HepG2 (cell line): ENCODE measurements around the gene BCAM. TPM values are rescaled to one million over a fixed set of nuclear protein-coding genes. Genes with fewer than 3 reads are reported as not detected.

Experiments
- ETV5 ChIP-seq: IDR thresholded peaks from 2 replicates; pipeline ENCODE4 v1.6.1; 2018; ENCODE audit warnings: missing biosample characterization, missing genetic modification reagents, inconsistent platforms, borderline replicate concordance
- HNF4A ChIP-seq: sonication (generic); formaldehyde crosslinking; IDR thresholded peaks from 2 replicates; pipeline ENCODE4 v1.4.0; 2020; ENCODE audit warnings: missing genetic modification reagents
- KLF16 ChIP-seq, 2 experiments: sonication (generic) in 1 of 2; formaldehyde crosslinking in 1 of 2; IDR thresholded peaks; 2 replicates each; pipeline versions ENCODE4 v1.6.1 to v1.8.0; 2016 to 2023; ENCODE audit warnings: missing genetic modification reagents in 2 of 2, missing compliant biosample characterization in 1 of 2
- MZF1 ChIP-seq: sonication (generic); formaldehyde crosslinking; IDR thresholded peaks from 2 replicates; pipeline ENCODE4 v1.8.1; 2023; ENCODE audit warnings: mild to moderate bottlenecking, missing genetic modification reagents, borderline replicate concordance
- SMAD1 ChIP-seq: sonication (generic); formaldehyde crosslinking; IDR thresholded peaks from 2 replicates; pipeline ENCODE4 v1.4.0; 2020; ENCODE audit warnings: missing genetic modification reagents, low read depth, mild to moderate bottlenecking, borderline replicate concordance
- USF2 ChIP-seq, 2 experiments: sonication (generic) in 1 of 2; formaldehyde crosslinking in 1 of 2; IDR thresholded peaks; 2 replicates each; pipeline versions ENCODE4 v1.5.1 to v1.6.1; 2011 to 2020; ENCODE audit warnings: borderline replicate concordance in 1 of 2, low read depth in 1 of 2, low read length in 1 of 2, mild to moderate bottlenecking in 1 of 2, missing genetic modification reagents in 1 of 2, moderate library complexity in 1 of 2
- YEATS4 ChIP-seq: sonication (generic); formaldehyde crosslinking; IDR thresholded peaks from 2 replicates; pipeline ENCODE4 v1.4.0; 2020; ENCODE audit warnings: missing genetic modification reagents, borderline replicate concordance
- ZBTB21 ChIP-seq: sonication (generic); formaldehyde crosslinking; IDR thresholded peaks from 2 replicates; pipeline ENCODE4 v1.4.0; 2020; ENCODE audit warnings: missing genetic modification reagents
- ZBTB7A ChIP-seq: sonication (generic); formaldehyde crosslinking; IDR thresholded peaks from 2 replicates; pipeline ENCODE4 v1.8.0; 2022; ENCODE audit warnings: mild to moderate bottlenecking, missing genetic modification reagents
- ZFP90 ChIP-seq: sonication (generic); formaldehyde crosslinking; IDR thresholded peaks from 2 replicates; pipeline ENCODE4 v1.8.0; 2022; ENCODE audit warnings: missing genetic modification reagents, mild to moderate bottlenecking, inconsistent platforms, borderline replicate concordance
- ZNF17 ChIP-seq: sonication (generic); formaldehyde crosslinking; IDR thresholded peaks from 2 replicates; pipeline ENCODE4 v1.5.0; 2020; ENCODE audit warnings: mild to moderate bottlenecking, missing genetic modification reagents
- ZNF326 ChIP-seq: sonication (generic); formaldehyde crosslinking; IDR thresholded peaks from 2 replicates; pipeline ENCODE4 v1.4.0; 2020; ENCODE audit warnings: missing genetic modification reagents, borderline replicate concordance
- ZNF33B ChIP-seq: sonication (generic); formaldehyde crosslinking; IDR thresholded peaks from 2 replicates; pipeline ENCODE4 v1.5.1; 2020; ENCODE audit warnings: mild to moderate bottlenecking, missing genetic modification reagents
- ZNF383 ChIP-seq: sonication (generic); formaldehyde crosslinking; IDR thresholded peaks from 2 replicates; pipeline ENCODE4 v1.4.0; 2020; ENCODE audit warnings: missing genetic modification reagents, mild to moderate bottlenecking, borderline replicate concordance
- ZNF460 ChIP-seq: sonication (generic); formaldehyde crosslinking; IDR thresholded peaks from 2 replicates; pipeline ENCODE4 v1.5.1; 2020; ENCODE audit warnings: missing genetic modification reagents, mild to moderate bottlenecking, borderline replicate concordance
- ZNF549 ChIP-seq: sonication (generic); formaldehyde crosslinking; IDR thresholded peaks from 2 replicates; pipeline ENCODE4 v1.5.0; 2020; ENCODE audit warnings: missing genetic modification reagents
- ZSCAN22 ChIP-seq: sonication (generic); formaldehyde crosslinking; IDR thresholded peaks from 2 replicates; pipeline ENCODE4 v1.4.0; 2020; ENCODE audit warnings: mild to moderate bottlenecking, missing genetic modification reagents
- polyA plus RNA-seq, 8 experiments: library from polyadenylated mRNA; depleted of rRNA in 3 of 8; stranded (reverse) in 7 of 8; unstranded in 1 of 8; fragments of >200 nt; fragmentation: Illumina TruSeq in 4 of 8; extraction: Trizol in 4 of 8; gene quantifications; 2 replicates each; pipeline versions ENCODE4 v1.2.1 to v1.2.3, GENCODE V29; 2011 to 2016; ENCODE audit warnings: low read depth in 4 of 8, missing spikeins in 1 of 8, mixed read lengths in 1 of 8; ENCODE audit not compliant: insufficient read depth in 1 of 8
- total RNA-seq, 5 experiments: library from RNA; depleted of rRNA; stranded (reverse); fragments of >200 nt; fragmentation: Illumina TruSeq; extraction: Trizol; gene quantifications; 2 replicates each; pipeline ENCODE4 v1.2.3, GENCODE V29; 2016; ENCODE audit warnings: low read depth in 1 of 5
- TF ChIP-seq, protein P1 (sequence below): IDR thresholded peaks from 2 replicates; pipeline ENCODE4 v1.6.1; 2016; ENCODE audit warnings: mild to moderate bottlenecking
- TF ChIP-seq, protein P2 (sequence below): sonication (generic); formaldehyde crosslinking; IDR thresholded peaks from 2 replicates; pipeline ENCODE4 v1.4.0; 2020; ENCODE audit warnings: missing genetic modification reagents
- TF ChIP-seq, protein P3 (sequence below): IDR thresholded peaks from 2 replicates; pipeline ENCODE4 v1.4.0; 2020; ENCODE audit warnings: mild to moderate bottlenecking, missing genetic modification reagents

BCAM gene
- total and polyA plus RNA-seq, 2 of the 13 experiments (the other 11 are each of a cell fraction or from before 2014, with no cell fraction given) = 51.2 to 62.7 TPM

- TF ChIP-seq ZNF549 (CRISPR knock-in tag) = no peak
- TF ChIP-seq, protein P1, sequence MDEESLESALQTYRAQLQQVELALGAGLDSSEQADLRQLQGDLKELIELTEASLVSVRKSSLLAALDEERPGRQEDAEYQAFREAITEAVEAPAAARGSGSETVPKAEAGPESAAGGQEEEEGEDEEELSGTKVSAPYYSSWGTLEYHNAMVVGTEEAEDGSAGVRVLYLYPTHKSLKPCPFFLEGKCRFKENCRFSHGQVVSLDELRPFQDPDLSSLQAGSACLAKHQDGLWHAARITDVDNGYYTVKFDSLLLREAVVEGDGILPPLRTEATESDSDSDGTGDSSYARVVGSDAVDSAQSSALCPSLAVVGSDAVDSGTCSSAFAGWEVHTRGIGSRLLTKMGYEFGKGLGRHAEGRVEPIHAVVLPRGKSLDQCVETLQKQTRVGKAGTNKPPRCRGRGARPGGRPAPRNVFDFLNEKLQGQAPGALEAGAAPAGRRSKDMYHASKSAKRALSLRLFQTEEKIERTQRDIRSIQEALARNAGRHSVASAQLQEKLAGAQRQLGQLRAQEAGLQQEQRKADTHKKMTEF (CRISPR knock-in tag) = 0 out of 2 replicates have a peak, but pooled peaks have one; percentile 34
- TF ChIP-seq, protein P2, sequence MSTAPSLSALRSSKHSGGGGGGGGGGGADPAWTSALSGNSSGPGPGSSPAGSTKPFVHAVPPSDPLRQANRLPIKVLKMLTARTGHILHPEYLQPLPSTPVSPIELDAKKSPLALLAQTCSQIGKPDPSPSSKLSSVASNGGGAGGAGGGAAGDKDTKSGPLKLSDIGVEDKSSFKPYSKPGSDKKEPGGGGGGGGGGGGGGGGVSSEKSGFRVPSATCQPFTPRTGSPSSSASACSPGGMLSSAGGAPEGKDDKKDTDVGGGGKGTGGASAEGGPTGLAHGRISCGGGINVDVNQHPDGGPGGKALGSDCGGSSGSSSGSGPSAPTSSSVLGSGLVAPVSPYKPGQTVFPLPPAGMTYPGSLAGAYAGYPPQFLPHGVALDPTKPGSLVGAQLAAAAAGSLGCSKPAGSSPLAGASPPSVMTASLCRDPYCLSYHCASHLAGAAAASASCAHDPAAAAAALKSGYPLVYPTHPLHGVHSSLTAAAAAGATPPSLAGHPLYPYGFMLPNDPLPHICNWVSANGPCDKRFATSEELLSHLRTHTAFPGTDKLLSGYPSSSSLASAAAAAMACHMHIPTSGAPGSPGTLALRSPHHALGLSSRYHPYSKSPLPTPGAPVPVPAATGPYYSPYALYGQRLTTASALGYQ (CRISPR knock-in tag) = no peak
- TF ChIP-seq ZBTB7A (CRISPR knock-in tag) = peak; percentile 54; the same call in 1 of the 2 replicates
- TF ChIP-seq ZNF460 = no peak
- no peak for TF ChIP-seq ZNF33B (CRISPR knock-in tag)
- TF ChIP-seq ZFP90 (CRISPR knock-in tag) = no peak
- peak; percentile 47; the same call in 1 of the 2 replicates for TF ChIP-seq HNF4A
- no peak for TF ChIP-seq ZSCAN22 (CRISPR knock-in tag)
- TF ChIP-seq SMAD1 = no peak
- 0 out of 2 replicates have a peak, but pooled peaks have one; percentile 23 for TF ChIP-seq YEATS4 (CRISPR knock-in tag)
- TF ChIP-seq ZNF17 = no peak
- TF ChIP-seq USF2 (IDR thresholded peaks at IDR 0.05; ENCODE audit: low read depth, low read length) = no peak
- TF ChIP-seq USF2 (CRISPR knock-in tag; IDR thresholded peaks at IDR 0.05; ENCODE audit: borderline replicate concordance) = no peak
- TF ChIP-seq ETV5 = peak; percentile 54; the same call in 1 of the 2 replicates
- TF ChIP-seq ZNF326 (CRISPR knock-in tag) = no peak
- no peak for TF ChIP-seq KLF16 (CRISPR knock-in tag; IDR thresholded peaks at IDR 0.05)
- TF ChIP-seq ZBTB21 = no peak
- TF ChIP-seq, protein P3, sequence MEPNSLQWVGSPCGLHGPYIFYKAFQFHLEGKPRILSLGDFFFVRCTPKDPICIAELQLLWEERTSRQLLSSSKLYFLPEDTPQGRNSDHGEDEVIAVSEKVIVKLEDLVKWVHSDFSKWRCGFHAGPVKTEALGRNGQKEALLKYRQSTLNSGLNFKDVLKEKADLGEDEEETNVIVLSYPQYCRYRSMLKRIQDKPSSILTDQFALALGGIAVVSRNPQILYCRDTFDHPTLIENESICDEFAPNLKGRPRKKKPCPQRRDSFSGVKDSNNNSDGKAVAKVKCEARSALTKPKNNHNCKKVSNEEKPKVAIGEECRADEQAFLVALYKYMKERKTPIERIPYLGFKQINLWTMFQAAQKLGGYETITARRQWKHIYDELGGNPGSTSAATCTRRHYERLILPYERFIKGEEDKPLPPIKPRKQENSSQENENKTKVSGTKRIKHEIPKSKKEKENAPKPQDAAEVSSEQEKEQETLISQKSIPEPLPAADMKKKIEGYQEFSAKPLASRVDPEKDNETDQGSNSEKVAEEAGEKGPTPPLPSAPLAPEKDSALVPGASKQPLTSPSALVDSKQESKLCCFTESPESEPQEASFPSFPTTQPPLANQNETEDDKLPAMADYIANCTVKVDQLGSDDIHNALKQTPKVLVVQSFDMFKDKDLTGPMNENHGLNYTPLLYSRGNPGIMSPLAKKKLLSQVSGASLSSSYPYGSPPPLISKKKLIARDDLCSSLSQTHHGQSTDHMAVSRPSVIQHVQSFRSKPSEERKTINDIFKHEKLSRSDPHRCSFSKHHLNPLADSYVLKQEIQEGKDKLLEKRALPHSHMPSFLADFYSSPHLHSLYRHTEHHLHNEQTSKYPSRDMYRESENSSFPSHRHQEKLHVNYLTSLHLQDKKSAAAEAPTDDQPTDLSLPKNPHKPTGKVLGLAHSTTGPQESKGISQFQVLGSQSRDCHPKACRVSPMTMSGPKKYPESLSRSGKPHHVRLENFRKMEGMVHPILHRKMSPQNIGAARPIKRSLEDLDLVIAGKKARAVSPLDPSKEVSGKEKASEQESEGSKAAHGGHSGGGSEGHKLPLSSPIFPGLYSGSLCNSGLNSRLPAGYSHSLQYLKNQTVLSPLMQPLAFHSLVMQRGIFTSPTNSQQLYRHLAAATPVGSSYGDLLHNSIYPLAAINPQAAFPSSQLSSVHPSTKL (CRISPR knock-in tag) = 0 out of 2 replicates have a peak, but pooled peaks have one; percentile 25
- no peak for TF ChIP-seq ZNF383 (CRISPR knock-in tag)
- no peak for TF ChIP-seq MZF1 (CRISPR knock-in tag)
Measured at GRCh38 chr19:44856421-44857083, 47.6 kb downstream of the BCAM start (continued).
